Central memory CD8-positive, alpha-beta T cell (primary cell): ENCODE results near the gene SLC28A1.

Source experiments
- ATAC-seq: fragments of 150-1000 bp; cut with Tn5 transposase; replicated peaks from 2 replicates; pipeline ENCODE4 v1.10.0; 2022; ENCODE audit warnings: mild to moderate bottlenecking, moderate FRiP score, moderate number of reproducible peaks; ENCODE audit not compliant: poor library complexity, severe bottlenecking; ENCODE audit errors: extremely low read depth
- DNase-seq, 2 donors: peaks; one replicate each; pipeline ENCODE4 v3.0.0; 2021; ENCODE audit warnings: low spot score in 2 of 2
- H3K27ac Mint-ChIP-seq: one replicate; pipeline ENCODE4 v1.8.0; 2022; ENCODE audit warnings: low read depth, mild to moderate bottlenecking, moderate library complexity, mixed read lengths
- H3K27me3 Mint-ChIP-seq: one replicate; pipeline ENCODE4 v1.8.0; 2022; ENCODE audit warnings: mixed read lengths
- H3K36me3 Mint-ChIP-seq: one replicate; pipeline ENCODE4 v1.8.0; 2022; ENCODE audit warnings: mild to moderate bottlenecking, moderate library complexity, mixed read lengths; ENCODE audit not compliant: insufficient read depth
- H3K4me1 Mint-ChIP-seq: one replicate; pipeline ENCODE4 v1.8.0; 2022; ENCODE audit warnings: mixed read lengths
- H3K4me3 Mint-ChIP-seq: one replicate; pipeline ENCODE4 v1.8.0; 2022; ENCODE audit warnings: mild to moderate bottlenecking, moderate library complexity, mixed read lengths
- H3K9me3 Mint-ChIP-seq: one replicate; pipeline ENCODE4 v1.8.0; 2022; ENCODE audit warnings: mixed read lengths

The SLC28A1 gene

DNA sequence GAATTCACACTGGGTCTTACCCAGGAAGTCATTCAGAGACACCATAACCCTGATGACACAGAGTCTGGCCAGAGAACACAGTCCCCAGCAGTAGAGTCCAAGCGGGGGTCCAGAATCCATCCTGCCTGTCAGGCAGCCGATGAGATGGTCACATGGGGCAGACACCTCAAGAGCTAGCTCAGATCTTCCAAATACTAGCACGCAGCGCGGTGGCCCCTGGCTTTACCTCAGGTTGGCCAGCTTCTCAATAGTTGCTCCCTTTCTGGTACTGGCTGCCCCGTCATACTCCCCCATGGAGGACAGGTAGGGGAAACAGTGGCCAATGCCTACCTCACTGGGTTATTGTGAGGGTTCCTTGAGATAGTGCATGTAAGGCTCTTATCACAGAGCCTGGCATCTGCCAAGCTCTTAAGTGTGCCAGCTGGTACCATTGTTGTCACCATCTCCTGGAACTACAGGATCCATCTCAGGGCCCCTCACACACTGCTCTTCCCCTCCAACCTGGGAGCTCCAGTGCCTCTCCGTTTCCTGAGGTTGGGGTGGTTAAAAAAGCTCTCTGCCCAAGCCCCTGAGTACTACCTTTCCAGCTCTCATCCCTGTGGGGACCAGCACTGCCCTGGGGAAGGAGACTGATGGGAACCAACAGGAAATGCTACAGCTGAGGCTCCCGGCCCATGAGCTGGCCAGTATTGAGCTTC is 3.5 kb upstream of the SLC28A1 start:
- Mint-ChIP-seq H3K4me3 (no peak overlapping the region), H3K27me3 (peaks cover 35% of the 10 kb centered on the region)

DNA sequence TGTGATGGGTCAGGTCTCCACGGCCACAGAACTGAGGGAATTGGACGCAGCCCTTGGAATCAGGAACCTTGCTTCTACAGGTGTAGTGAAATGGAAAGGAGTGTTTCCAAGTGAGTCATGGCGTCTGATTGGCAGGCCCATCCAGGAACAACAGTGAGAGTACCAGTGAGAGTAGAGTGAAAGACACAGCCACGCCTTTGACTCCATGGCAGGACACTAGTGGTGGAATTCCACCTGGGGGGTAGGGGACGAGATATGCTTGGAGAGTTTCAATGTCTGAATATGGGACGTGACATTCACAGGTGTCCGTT is 3.0 kb upstream of the SLC28A1 start:
- H3K4me1 Mint-ChIP-seq: no peaks in the 10 kb centered on the region
- no peak for DNase-seq
- no peak overlapping the region for H3K4me3 Mint-ChIP-seq

More for the DNA sequence above, 3.5 kb upstream of the SLC28A1 start:
- no peak for ATAC-seq
- no peak overlapping the region for H3K27ac Mint-ChIP-seq
- H3K9me3 Mint-ChIP-seq: no peaks in the 10 kb centered on the region
- H3K4me1 Mint-ChIP-seq: no peaks in the 10 kb centered on the region
- peaks cover 2% of the 10 kb centered on the region for H3K36me3 Mint-ChIP-seq
- DNase-seq: no peak

DNA sequence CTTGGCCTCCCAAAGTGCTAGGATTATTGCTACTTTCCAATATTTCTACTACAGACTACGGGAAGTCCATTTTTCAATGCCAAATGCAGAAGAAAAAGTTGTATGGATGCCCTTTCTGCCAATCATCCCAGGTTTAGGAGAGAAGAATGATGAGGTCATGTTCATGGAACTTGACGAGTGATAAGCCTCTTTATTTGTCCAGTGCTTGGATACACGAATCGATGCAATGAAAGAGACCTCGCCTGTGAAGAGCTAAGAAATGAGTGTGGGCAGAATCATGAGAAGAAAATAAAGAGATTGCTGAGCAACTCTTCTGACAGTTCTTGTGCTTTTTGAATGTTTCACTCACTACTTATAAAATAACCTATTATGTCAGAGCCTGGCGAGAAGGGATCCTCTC is 996 bp upstream of the SLC28A1 start:
- H3K27me3 Mint-ChIP-seq: peaks cover 35% of the 10 kb centered on the region
- no peaks in the 10 kb centered on the region for H3K9me3 Mint-ChIP-seq
- no peak overlapping the region for H3K4me3 Mint-ChIP-seq
- DNase-seq (no peak), ATAC-seq (no peak)
- peaks cover 2% of the 10 kb centered on the region for H3K36me3 Mint-ChIP-seq
- H3K4me1 Mint-ChIP-seq: no peaks in the 10 kb centered on the region
- H3K27ac Mint-ChIP-seq: no peak overlapping the region

More for the DNA sequence above, 3.0 kb upstream of the SLC28A1 start:
- Mint-ChIP-seq H3K27ac (no peak overlapping the region), H3K27me3 (peaks cover 35% of the 10 kb centered on the region), H3K36me3 (peaks cover 2% of the 10 kb centered on the region), H3K9me3 (no peaks in the 10 kb centered on the region)
- ATAC-seq: no peak

DNA sequence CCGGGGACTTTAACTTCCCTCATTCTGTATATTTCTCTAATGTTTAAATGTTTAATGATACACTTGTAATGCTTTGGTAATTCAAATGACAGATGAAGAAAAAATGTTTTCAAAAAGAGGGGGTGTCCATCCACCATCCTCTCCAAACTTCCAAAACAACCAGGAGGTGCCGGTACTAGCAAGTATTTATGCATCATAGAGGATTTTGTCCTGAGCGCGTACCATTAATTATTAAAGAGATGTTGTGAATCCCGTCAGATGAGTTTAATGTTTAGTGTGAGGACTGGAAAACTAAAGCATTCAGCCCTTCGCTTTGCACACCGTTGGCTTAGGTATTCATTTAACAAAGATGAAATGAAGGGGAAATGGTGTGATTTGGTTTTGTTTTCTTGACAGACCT is 1.3 kb downstream of the SLC28A1 start:
- peaks cover 30% of the 10 kb centered on the region for H3K27me3 Mint-ChIP-seq
- ATAC-seq: no peak
- H3K36me3 Mint-ChIP-seq: peaks cover 2% of the 10 kb centered on the region
- DNase-seq: no peak
- H3K4me3 Mint-ChIP-seq: no peak overlapping the region
- no peak overlapping the region for H3K27ac Mint-ChIP-seq
- H3K9me3 Mint-ChIP-seq: no peaks in the 10 kb centered on the region
- no peaks in the 10 kb centered on the region for H3K4me1 Mint-ChIP-seq

DNA sequence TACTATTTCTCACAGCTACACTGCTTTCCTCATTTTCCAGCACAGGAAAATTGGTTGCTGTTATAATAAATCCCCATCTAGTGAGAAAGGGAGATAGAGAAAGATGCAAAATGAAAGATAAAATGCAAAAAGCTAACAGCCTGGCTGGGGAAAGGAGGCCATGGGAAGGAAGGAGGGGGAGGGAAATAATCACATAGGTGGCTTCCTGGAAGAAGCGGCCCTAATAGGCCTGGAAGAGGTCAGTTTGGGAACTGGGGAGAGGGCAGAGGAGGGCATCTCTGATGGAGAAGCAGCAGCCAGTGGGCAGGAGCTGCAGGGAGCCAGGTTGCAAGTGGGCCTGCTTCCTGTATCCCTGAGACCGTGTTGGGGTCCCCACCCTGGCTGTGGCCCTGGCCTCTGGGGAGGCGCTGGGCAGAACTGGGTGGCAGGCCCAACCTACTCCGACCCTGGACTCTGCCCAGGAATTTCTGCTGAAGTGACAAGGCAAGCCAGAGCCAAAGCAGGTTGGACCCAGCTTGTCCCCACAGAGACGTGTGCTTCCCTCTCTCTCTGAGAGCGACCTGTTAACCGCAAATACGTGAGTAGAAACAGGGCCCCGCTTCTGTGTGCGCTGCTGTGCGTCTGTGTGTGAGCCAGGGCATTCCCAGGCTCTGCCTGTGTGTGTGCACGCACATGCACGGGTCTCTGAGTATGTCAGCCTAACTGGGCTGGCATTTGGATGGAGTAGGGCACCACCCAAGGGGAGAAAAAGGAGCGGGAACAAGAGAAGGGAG is 1.9 kb downstream of the SLC28A1 start:
- Mint-ChIP-seq H3K4me3 (no peak overlapping the region), H3K36me3 (peaks cover 2% of the 10 kb centered on the region), H3K4me1 (no peaks in the 10 kb centered on the region), H3K27me3 (peaks cover 32% of the 10 kb centered on the region), H3K9me3 (no peaks in the 10 kb centered on the region), H3K27ac (no peak overlapping the region)
- ATAC-seq: no peak
- no peak for DNase-seq

DNA sequence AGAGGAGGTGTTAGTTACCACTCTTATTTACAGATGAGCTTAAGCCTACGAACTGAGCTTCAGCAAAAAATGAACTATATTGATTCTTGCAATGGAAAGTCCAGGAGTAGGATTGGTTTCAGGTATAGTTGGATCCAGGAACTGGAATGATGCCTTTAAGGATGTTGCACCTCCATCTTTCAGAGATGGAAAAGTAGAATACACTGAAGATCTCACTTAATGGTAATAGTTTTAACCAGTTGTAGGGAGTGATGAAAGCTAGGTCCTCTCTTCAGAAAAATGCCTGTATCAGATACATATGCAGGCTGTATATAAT is 2.5 kb downstream of the SLC28A1 start:
- no peak overlapping the region for H3K27ac Mint-ChIP-seq
- no peaks in the 10 kb centered on the region for H3K4me1 Mint-ChIP-seq
- H3K9me3 Mint-ChIP-seq: no peaks in the 10 kb centered on the region
- DNase-seq: no peak
- peaks cover 2% of the 10 kb centered on the region for H3K36me3 Mint-ChIP-seq
- peaks cover 30% of the 10 kb centered on the region for H3K27me3 Mint-ChIP-seq
- no peak overlapping the region for H3K4me3 Mint-ChIP-seq
- ATAC-seq: no peak

DNA sequence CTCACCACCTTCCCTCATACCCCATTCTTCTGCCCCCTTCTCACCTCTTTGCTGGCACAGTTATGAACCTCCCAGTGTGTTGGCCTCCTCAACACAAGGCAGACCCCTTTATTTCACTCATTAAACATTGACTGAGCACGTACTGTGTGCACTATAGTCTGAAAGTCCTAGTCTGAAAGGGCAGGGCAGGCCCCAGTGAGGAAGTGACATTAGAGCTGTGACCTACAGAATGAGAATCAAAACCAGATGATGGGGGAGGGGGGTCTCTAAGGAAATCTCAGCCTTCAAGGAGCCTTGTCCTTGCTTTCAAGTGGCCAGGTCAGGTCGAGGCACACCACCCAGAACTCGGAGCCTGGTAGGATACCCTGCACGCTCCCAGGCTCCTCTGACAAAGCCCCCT is 3.5 kb downstream of the SLC28A1 start:
- no peak for DNase-seq
- Mint-ChIP-seq H3K36me3 (no peaks in the 10 kb centered on the region), H3K4me1 (no peaks in the 10 kb centered on the region), H3K9me3 (no peaks in the 10 kb centered on the region), H3K27ac (no peak overlapping the region), H3K4me3 (no peak overlapping the region), H3K27me3 (peaks cover 20% of the 10 kb centered on the region)
- ATAC-seq: no peak

DNA sequence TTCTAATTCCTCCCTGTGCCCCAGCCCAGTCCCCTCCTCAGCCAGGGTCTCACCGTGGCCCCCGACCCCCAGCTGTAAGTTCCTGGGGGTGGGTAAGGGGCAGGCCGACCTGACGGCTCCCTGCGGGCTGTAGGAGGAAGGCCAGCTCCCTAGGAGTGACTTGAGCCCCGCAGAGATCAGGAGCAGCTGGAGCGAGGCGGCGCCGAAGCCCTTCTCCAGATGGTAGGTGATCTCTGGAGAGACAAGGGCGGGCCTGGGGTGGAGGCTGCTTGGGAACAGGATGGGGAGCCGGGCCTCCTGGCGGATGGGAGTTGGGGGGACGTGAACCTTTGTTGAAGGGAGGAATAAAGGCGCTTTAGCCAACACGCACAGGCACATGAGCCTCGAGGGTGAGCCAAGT is 4.2 kb downstream of the SLC28A1 start:
- no peaks in the 10 kb centered on the region for H3K9me3 Mint-ChIP-seq
- no peak overlapping the region for H3K4me3 Mint-ChIP-seq
- no peak for DNase-seq
- H3K27me3 Mint-ChIP-seq: peaks cover 23% of the 10 kb centered on the region
- H3K27ac Mint-ChIP-seq: no peak overlapping the region
- H3K36me3 Mint-ChIP-seq: no peaks in the 10 kb centered on the region
- no peak for ATAC-seq
- no peaks in the 10 kb centered on the region for H3K4me1 Mint-ChIP-seq

DNA sequence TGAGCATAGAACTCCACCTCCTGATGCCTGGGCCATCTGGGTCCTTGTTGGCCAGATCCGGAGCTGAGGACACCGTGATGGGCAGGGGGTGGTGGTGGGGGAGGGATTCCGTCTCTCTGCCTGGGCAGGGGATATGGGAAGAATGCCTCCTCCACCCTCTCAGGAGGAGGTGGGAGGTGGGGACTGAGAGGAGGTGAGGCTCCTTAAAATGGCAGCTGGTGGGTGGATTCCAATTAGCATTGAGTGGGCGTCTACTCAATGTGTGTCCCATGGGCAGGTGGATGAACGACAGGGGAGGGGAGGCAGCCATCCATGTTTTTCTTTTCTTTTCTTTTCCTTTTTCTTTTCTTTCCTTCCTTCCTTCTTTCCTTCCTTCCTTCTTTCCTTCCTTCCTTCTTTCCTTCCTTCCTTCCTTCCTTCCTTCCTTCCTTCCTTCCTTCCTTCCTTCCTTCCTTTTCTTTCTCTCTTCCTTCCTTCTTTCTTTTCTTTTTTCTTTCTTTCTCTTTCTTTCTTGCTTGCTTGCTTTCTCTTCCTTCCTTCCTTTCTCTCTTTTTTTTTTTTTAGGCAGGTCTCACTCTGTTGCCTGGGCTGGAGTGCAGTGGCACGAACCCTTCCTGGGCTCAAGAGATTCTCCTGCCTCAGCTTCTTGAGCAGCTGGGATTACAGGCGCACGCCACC is 5.0 kb downstream of the SLC28A1 start:
- no peak for ATAC-seq
- DNase-seq: no peak
- no peaks in the 10 kb centered on the region for H3K4me1 Mint-ChIP-seq
- H3K27me3 Mint-ChIP-seq: peaks cover 22% of the 10 kb centered on the region
- H3K4me3 Mint-ChIP-seq: no peak overlapping the region
- H3K9me3 Mint-ChIP-seq: no peaks in the 10 kb centered on the region
- H3K27ac Mint-ChIP-seq: no peak overlapping the region
- H3K36me3 Mint-ChIP-seq: no peaks in the 10 kb centered on the region

DNA sequence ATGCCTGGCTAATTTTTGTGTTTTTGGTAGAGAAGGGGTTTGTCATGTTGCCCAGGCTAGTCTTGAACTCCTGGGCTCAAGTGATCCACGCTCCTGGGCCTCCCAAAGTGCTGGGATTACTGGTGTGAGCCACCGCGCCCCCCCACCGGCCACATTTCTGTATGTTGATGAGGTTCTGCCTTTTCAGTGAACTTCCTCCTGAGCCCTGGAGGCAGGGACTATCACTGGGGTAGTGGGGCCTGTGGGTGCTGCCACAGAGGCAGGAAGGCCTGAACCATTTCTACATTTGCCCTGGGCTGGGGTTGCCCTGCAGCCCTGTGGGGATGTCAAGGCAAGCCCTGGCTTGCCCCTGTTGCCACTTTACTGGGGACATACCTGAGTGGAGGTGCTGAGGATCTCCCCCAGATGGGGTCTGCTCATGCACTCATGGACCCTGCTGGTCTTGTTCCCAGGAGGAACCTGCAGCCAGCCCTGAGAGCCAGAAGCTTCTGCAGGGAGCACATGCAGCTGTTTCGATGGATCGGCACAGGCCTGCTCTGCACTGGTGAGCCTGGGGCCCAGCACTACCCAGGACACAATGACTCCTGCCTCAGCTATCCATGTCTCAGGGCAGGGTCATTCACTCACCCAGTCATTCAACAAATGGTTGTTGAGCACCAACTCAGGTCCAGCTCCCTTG is 5.7 kb downstream of the SLC28A1 start:
- no peaks in the 10 kb centered on the region for H3K4me1 Mint-ChIP-seq
- H3K27me3 Mint-ChIP-seq: peaks cover 21% of the 10 kb centered on the region
- DNase-seq: no peak
- H3K27ac Mint-ChIP-seq: no peak overlapping the region
- ATAC-seq: no peak
- H3K36me3 Mint-ChIP-seq: no peaks in the 10 kb centered on the region
- H3K9me3 Mint-ChIP-seq: no peaks in the 10 kb centered on the region
- no peak overlapping the region for H3K4me3 Mint-ChIP-seq

DNA sequence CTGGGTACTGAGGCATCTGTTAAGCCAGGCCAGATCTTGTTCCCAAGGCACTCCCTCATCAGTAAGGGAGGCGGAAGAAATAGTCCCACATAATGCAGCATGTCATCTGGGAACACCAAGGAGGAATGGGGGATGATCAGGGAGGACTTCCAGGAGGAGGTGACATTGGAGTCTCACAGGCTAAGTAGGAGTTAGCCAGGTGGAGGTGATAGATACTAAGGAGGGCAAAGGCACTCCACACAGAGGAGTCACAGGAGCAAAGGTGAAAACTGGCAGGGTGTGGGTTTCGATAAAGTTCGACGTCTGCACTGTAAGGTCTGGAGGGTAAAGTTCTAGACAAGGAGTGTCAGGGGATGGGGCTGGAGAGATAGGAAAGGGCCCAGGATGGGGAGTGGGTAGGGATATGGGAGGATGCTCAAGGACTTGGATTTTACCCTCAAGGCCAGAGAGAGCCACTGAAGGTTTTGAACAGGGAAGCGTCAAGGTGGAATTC is 6.3 kb downstream of the SLC28A1 start:
- no peak for ATAC-seq
- Mint-ChIP-seq H3K27me3 (peaks cover 21% of the 10 kb centered on the region), H3K27ac (no peak overlapping the region), H3K9me3 (no peaks in the 10 kb centered on the region), H3K4me3 (no peak overlapping the region), H3K36me3 (no peaks in the 10 kb centered on the region), H3K4me1 (no peaks in the 10 kb centered on the region)
- no peak for DNase-seq

DNA sequence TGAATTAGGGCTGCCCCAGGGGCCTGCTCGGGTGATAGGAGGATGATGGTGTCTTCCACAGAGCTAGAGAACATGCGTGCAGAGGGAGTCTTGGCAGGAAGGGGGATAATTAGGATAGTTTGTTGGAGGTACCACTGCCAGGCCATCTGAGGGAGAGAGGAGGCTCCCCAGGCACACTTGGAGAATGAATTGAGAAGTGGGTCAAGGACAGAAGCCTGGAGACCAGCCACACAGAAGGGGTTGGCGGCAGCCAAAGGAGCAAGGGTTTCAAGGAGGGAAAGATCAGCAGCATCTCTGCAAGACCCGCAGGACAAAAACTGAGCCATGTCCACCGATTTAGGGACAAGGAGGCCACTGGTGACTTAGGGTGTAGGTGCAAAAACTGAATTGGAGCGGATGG is 6.9 kb downstream of the SLC28A1 start:
- Mint-ChIP-seq H3K4me1 (no peaks in the 10 kb centered on the region), H3K4me3 (no peak overlapping the region), H3K9me3 (no peaks in the 10 kb centered on the region), H3K27me3 (peaks cover 26% of the 10 kb centered on the region), H3K36me3 (no peaks in the 10 kb centered on the region), H3K27ac (no peak overlapping the region)
- ATAC-seq (no peak), DNase-seq (no peak)
